Muscle of leg (tissue), 11 donors: ENCODE measurements around the gene CPVL. TPM values are rescaled to one million over a fixed set of nuclear protein-coding genes. Genes with fewer than 3 reads are reported as not detected.
A peak's percentile ranks its signal among the peaks of the same experiment; 100 is the strongest.
"Not testable (repeated sequence)": the region's sequence is repeated elsewhere in the genome, so short reads cannot be mapped to it uniquely, and the experiment has no call there.

Experiments used
- DNase-seq: peaks from one replicate; pipeline ENCODE4 v3.0.0; 2013
- H3K27ac ChIP-seq: one replicate; pipeline ENCODE4 v1.5.1; 2013; ENCODE audit warnings: mild to moderate bottlenecking, low read length, control low read depth
- H3K27me3 ChIP-seq: one replicate; pipeline ENCODE4 v1.6.1; 2013; ENCODE audit warnings: low read length; ENCODE audit not compliant: control insufficient read depth, insufficient read depth
- H3K36me3 ChIP-seq: one replicate; pipeline ENCODE4 v1.6.1; 2013; ENCODE audit warnings: low read length; ENCODE audit not compliant: control insufficient read depth, insufficient read depth
- H3K4me1 ChIP-seq: one replicate; pipeline ENCODE4 v1.6.1; 2013; ENCODE audit warnings: low read length; ENCODE audit not compliant: control insufficient read depth, insufficient read depth
- H3K4me3 ChIP-seq: one replicate; pipeline ENCODE4 v1.5.1; 2013; ENCODE audit warnings: low read length, control low read depth
- H3K9me3 ChIP-seq: replicated peaks from 2 replicates; pipeline ENCODE4 v1.6.1; 2013; ENCODE audit warnings: low read depth, low read length; ENCODE audit not compliant: control insufficient read depth
- WGBS: methylation state at CpG from one replicate; pipeline ENCODE4 v1.1.5; 2013; ENCODE audit warnings: missing lambda C conversion rate; ENCODE audit not compliant: insufficient coverage; 5-methylcytosine and 5-hydroxymethylcytosine counted together
- polyA plus RNA-seq, 8 donors: library from polyadenylated mRNA; unstranded; fragments of 120-200 nt; gene quantifications; one replicate each; pipeline versions ENCODE4 v1.2.1 to v1.2.3, GENCODE V29; 2013; ENCODE audit warnings: inconsistent platforms in 1 of 8, low replicate concordance in 1 of 8; ENCODE audit not compliant: insufficient read length in 8 of 8, insufficient read depth in 1 of 8
- total RNA-seq: library from RNA; stranded (reverse); fragments of 120-200 nt; gene quantifications from one replicate; pipeline ENCODE4 v1.2.4, GENCODE V29; 2013

CPVL gene
- total and polyA plus RNA-seq, 9 donors: 16.8 to 45.4 (median 24.3) TPM

GRCh38 chr7:29095631-29096445 is 50.5 kb downstream of the CPVL start:
- 67% methylated on average over 1 of the region's 8 CpGs for WGBS

GRCh38 chr7:29093091-29093490 is 53.2 kb downstream of the CPVL start:
- 89% methylated on average over 8 of the region's 11 CpGs for WGBS
- not testable (repeated sequence) for DNase-seq, H3K27ac ChIP-seq, H3K4me3 ChIP-seq, H3K36me3 ChIP-seq, H3K27me3 ChIP-seq, H3K9me3 ChIP-seq
- peaks cover 18% of the 10 kb centered on the region for H3K4me1 ChIP-seq

More at GRCh38 chr7:29095631-29096445, 50.5 kb downstream of the CPVL start:
- peak; percentile 45 for DNase-seq
- no peaks in the 10 kb centered on the region for H3K27me3 ChIP-seq
- H3K9me3 ChIP-seq: no peaks in the 10 kb centered on the region
- H3K4me3 ChIP-seq: no peak overlapping the region
- no peak overlapping the region for H3K27ac ChIP-seq
- peaks cover 24% of the 10 kb centered on the region for H3K4me1 ChIP-seq
- H3K36me3 ChIP-seq: no peaks in the 10 kb centered on the region

GRCh38 chr7:29091715-29092114 is 54.6 kb downstream of the CPVL start:
- Histone ChIP-seq H3K4me1 (peaks cover 22% of the 10 kb centered on the region), H3K9me3 (no peaks in the 10 kb centered on the region), H3K27ac (peak overlapping the region; percentile 60), H3K4me3 (no peak overlapping the region), H3K27me3 (no peaks in the 10 kb centered on the region), H3K36me3 (no peaks in the 10 kb centered on the region)
- DNase-seq: peak; percentile 39
- no CpG with 5 or more reads among the region's 4 CpGs for WGBS

- H3K27ac ChIP-seq: peak overlapping the region; percentile 60
- H3K36me3 ChIP-seq: no peaks in the 10 kb centered on the region
- no peaks in the 10 kb centered on the region for H3K27me3 ChIP-seq
- WGBS: 22% methylated on average over 5 of the region's 10 CpGs
- no peaks in the 10 kb centered on the region for H3K9me3 ChIP-seq
- peaks cover 22% of the 10 kb centered on the region for H3K4me1 ChIP-seq
- DNase-seq: peak; percentile 66
- no peak overlapping the region for H3K4me3 ChIP-seq
These were observed 55.3 kb downstream of the CPVL start for GRCh38 chr7:29090836-29091601.

- no peaks in the 10 kb centered on the region for H3K9me3 ChIP-seq
- no peak overlapping the region for H3K27ac ChIP-seq
- WGBS: 40% methylated on average over 2 of the region's 3 CpGs
- H3K27me3 ChIP-seq: no peaks in the 10 kb centered on the region
- DNase-seq: peak; percentile 37
- H3K36me3 ChIP-seq: no peaks in the 10 kb centered on the region
- H3K4me1 ChIP-seq: peaks cover 22% of the 10 kb centered on the region
- no peak overlapping the region for H3K4me3 ChIP-seq
These were observed 56.1 kb downstream of the CPVL start for GRCh38 chr7:29090151-29090805.

- Histone ChIP-seq H3K36me3 (no peaks in the 10 kb centered on the region), H3K4me3 (no peak overlapping the region), H3K9me3 (no peaks in the 10 kb centered on the region), H3K4me1 (peaks cover 19% of the 10 kb centered on the region), H3K27ac (no peak overlapping the region), H3K27me3 (no peaks in the 10 kb centered on the region)
- no CpG with 5 or more reads among the region's 1 CpG for WGBS
- no peak for DNase-seq
These were observed 58.5 kb downstream of the CPVL start for GRCh38 chr7:29087840-29088170.

GRCh38 chr7:29086545-29086944 is 59.8 kb downstream of the CPVL start:
- Histone ChIP-seq H3K27ac (no peak overlapping the region), H3K27me3 (no peaks in the 10 kb centered on the region), H3K4me3 (no peak overlapping the region), H3K4me1 (peaks cover 17% of the 10 kb centered on the region), H3K36me3 (no peaks in the 10 kb centered on the region), H3K9me3 (no peaks in the 10 kb centered on the region)
- DNase-seq: no peak
- no CpG with 5 or more reads among the region's 2 CpGs for WGBS

- no peaks in the 10 kb centered on the region for H3K9me3 ChIP-seq
- no peak overlapping the region for H3K4me3 ChIP-seq
- H3K27me3 ChIP-seq: no peaks in the 10 kb centered on the region
- no peaks in the 10 kb centered on the region for H3K36me3 ChIP-seq
- peak; percentile 43 for DNase-seq
- peaks cover 4% of the 10 kb centered on the region for H3K4me1 ChIP-seq
- no peak overlapping the region for H3K27ac ChIP-seq
These were observed 61.5 kb downstream of the CPVL start for GRCh38 chr7:29084832-29085231.

GRCh38 chr7:29080803-29081202 is 65.5 kb downstream of the CPVL start:
- WGBS: 80% methylated on average over 4 of the region's 7 CpGs
- peaks cover 4% of the 10 kb centered on the region for H3K4me1 ChIP-seq
- DNase-seq: no peak
- no peaks in the 10 kb centered on the region for H3K27me3 ChIP-seq
- H3K36me3 ChIP-seq: no peaks in the 10 kb centered on the region
- H3K9me3 ChIP-seq: no peaks in the 10 kb centered on the region
- no peak overlapping the region for H3K27ac ChIP-seq
- H3K4me3 ChIP-seq: no peak overlapping the region
